Stimulated activated CD4-positive, alpha-beta T cell treated with anti-CD3 and anti-CD28 coated beads, TNF-alpha, amount 100 ng/mL, for 24 hours (primary cell): ENCODE results near the gene ADCY10.
"Not testable (repeated sequence)": the region's sequence is repeated elsewhere in the genome, so short reads cannot be mapped to it uniquely, and the experiment has no call there.

Experiments used
- DNase-seq, 3 experiments: peaks; one replicate each; pipeline ENCODE4 v3.0.0-alpha.2; 2020; ENCODE audit warnings: low read depth in 3 of 3

Gene ADCY10

DNA sequence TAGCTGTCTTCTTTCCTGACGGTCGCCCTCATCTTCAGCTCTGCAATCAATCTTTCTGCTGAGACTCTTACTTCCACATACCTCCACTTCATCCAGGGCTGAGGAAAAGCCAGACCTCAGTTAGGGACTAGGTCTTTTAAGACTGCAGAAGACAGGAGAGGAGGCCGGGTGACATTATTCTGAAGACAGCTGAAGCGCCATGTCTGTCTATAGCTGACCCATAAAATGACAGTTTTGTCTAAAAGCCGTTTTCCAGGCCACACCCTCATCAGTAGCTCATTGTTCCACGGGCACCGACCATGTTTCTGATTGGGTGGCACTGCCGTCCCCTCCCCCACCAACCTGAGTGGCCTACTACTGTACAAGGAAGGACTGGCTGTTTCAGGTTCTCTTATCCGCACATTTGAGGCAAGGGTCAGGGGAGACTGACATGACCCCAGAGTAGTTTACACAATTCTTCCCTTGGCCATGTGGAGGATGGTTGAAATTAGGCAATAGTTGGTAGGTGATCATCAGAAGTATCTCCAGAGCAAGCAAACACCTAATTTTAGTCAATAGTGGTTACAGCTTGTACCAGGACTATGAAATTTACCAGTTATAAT is at the start of gene ADCY10:
ADCY10 (minus strand) TSS at position 240 of the 602 bp plus-strand sequence. CDS start 8,994 bp downstream, outside the sequence.
- DNase-seq: no peak

DNA sequence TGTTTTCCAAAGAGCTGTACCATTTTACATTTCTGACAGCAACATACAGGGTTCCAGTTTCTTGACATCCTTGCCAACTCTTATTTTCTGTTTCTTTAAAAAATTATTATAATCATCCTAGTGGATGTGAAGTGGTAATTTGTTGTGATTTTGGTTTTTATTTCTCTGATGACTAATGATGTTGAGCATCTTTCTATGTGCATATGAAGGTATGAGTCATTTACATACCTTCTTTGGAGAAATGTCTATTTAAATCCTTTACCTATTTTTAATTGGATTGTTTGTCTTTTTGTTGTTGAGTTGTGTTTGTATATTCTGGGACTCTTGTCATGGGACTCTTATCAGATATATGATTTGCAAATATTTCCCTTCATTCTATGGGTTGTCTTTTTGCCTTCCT is 43.8 kb upstream of the ADCY10 start:
- DNase-seq: no peak

- no peak for DNase-seq
Measured at GRCh38 chr1:167955915-167956314, 42.0 kb upstream of the ADCY10 start.

GRCh38 chr1:167950569-167950968 is 36.6 kb upstream of the ADCY10 start:
- DNase-seq: no peak

- DNase-seq: no peak
Measured at GRCh38 chr1:167949785-167950184, 35.9 kb upstream of the ADCY10 start.

- no peak for DNase-seq
Measured at GRCh38 chr1:167947733-167948132, 33.8 kb upstream of the ADCY10 start.

DNA sequence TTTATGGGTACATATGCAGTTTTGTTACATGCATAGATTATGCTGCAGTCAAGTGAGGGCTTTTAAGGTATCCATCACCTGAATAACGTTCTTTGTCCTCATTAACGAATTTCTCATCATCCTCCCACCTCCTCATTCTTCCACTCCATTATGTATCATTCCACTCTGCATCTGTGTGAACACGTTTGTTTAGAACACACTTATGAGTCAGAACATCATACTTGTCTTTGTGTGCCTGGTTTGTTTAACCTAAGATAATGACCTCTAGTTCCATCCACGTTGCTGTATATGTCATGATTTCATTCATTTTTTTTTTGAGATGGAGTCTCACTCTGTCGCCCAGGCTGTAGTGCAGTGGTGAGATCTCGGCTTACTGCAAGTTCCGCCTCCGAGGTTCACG is 29.6 kb upstream of the ADCY10 start:
- no peak for DNase-seq

GRCh38 chr1:167940264-167940663 is 26.3 kb upstream of the ADCY10 start:
- no peak for DNase-seq

DNA sequence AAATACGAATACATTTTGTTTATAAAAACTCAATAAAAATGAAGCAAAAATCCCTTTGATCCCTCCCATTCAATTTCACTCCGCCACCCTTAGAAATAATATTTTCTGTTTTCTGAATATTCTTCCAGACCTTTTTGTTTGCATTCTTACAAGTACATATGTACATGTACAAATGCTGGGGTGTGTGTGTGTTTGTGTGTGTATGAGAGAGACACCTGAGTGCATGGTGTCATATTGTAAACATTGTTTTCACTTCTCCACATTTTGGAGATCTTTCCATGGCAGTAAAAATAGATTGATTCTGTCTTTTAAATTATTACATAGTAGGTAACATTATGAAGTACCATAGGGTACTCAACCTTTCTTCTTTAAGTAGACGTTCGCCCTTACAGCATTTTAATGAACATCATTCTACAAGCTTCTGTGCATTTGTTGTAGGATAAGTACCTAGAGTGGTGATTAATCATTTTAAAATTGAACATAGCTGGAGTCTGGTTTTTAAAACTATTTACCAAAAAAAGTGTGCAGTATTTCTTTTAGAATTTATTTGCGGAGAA is 24.2 kb upstream of the ADCY10 start:
- DNase-seq: no peak

GRCh38 chr1:167937709-167938010 is 23.7 kb upstream of the ADCY10 start:
- no peak for DNase-seq

- peak; percentile 22 to 56 (median 23) for DNase-seq
Measured at GRCh38 chr1:167936930-167937708, 23.2 kb upstream of the ADCY10 start, which contains the start of gene MPC2. TSS of gene MPC2 (minus strand) at chr1:167937072. CDS start at chr1:167935841, 1,231 bp downstream.

- peak; percentile 89 to 94 (median 93) for DNase-seq
Measured at GRCh38 chr1:167936068-167936929, 22.4 kb upstream of the ADCY10 start, which contains the start of gene DCAF6. TSS of gene DCAF6 (plus strand) at chr1:167936683. CDS start at chr1:167936912, 229 bp downstream.

GRCh38 chr1:167935216-167936067 is 21.5 kb upstream of the ADCY10 start:
- DNase-seq: peak in 2 of 3 experiments; percentile 2 to 19

- DNase-seq: no peak
Measured at GRCh38 chr1:167934426-167935215, 20.7 kb upstream of the ADCY10 start.

GRCh38 chr1:167933788-167934187 is 19.9 kb upstream of the ADCY10 start:
- no peak for DNase-seq

GRCh38 chr1:167929725-167930124 is 15.8 kb upstream of the ADCY10 start:
- no peak for DNase-seq

GRCh38 chr1:167928919-167929318 is 15.0 kb upstream of the ADCY10 start:
- DNase-seq: not testable (repeated sequence)

DNA sequence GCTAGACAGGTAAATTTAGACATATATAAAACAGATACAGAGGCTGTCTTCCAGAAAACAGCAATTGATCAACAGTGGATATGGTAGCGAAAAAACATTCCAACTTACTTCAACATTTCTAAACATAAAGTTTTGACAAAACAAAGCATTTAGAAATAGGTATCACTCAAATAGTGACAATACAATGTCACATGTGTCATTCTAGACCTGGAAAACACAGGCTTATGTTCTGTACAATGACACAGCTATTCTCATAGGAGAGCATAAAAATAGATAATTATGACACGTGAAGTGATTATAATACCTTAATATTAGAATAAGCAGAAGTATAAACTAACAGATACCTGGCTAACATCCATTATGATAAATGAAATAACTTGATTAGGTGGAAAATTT is 14.5 kb upstream of the ADCY10 start:
- DNase-seq: no peak

GRCh38 chr1:167927046-167927754 is 13.3 kb upstream of the ADCY10 start:
- no peak for DNase-seq
